Liver (tissue), 3 donors: ENCODE measurements around the gene PEX14.

Experiments
- CTCF ChIP-seq: fragments of 150-350 bp; IDR thresholded peaks from 2 replicates; pipeline ENCODE4 v1.5.1; 2017; ENCODE audit warnings: improper control_type of control experiment, low read depth, low read length; ENCODE audit not compliant: missing input control
- REST ChIP-seq: IDR thresholded peaks from 2 replicates; pipeline ENCODE4 v1.6.1; 2016; ENCODE audit warnings: antibody characterized with exemption, mild to moderate bottlenecking
- SP1 ChIP-seq: IDR thresholded peaks from 2 replicates; pipeline ENCODE4 v1.6.1; 2018; ENCODE audit warnings: antibody characterized with exemption, mild to moderate bottlenecking
- TAF1 ChIP-seq: conservative IDR thresholded peaks from 2 replicates; pipeline ENCODE4 v1.6.1; 2016; ENCODE audit warnings: antibody characterized with exemption, mild to moderate bottlenecking
- donor health status: healthy.
- donor health status: healthy.

- TF ChIP-seq CTCF (no peak), TAF1 (no peak), SP1 (no peak), REST (no peak)
Measured at GRCh38 chr1:10440305-10440704, 34.4 kb upstream of the PEX14 start.
